ENCODE results near the gene OR8S1. TPM values are rescaled to one million over a fixed set of nuclear protein-coding genes. Genes with fewer than 3 reads are reported as not detected.

Gene OR8S1
- total RNA-seq, 1 experiment from 2014 or later, result not detected

DNA sequence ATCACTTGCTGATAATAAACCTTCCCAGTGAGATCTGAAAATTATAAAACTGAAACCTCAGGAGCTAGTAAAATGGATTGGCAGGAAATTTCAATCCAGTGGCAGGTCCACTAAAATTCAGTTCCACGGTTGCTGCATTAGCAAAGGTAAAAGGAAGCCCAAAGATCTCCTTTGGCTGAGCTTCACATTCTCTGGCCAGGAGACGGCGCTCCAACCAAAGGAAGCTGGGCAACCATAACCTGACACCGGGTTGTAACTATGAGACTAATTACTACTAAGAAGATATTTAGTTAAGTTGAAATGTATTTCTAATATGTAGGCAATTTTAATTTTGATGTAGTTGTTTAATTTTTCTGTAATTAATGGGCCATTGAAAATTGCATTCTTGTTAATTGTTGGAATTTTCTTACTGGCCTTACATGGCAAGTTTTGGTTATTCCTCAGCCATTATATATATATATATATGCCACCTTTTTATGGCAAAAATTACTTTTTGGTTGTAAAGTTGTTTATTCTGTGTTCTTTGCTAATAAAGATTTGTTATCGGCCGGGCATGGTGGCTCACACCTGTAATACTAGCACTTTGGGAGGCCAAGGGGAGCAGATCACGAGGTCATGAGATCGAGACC is 17.0 kb downstream of the OR8S1 start:
- H2BK120ac ChIP-seq (ENCODE audit: low read depth, low read length, poor library complexity, severe bottlenecking), result no peak overlapping the region
- no peak overlapping the region for H3K18ac ChIP-seq (ENCODE audit: insufficient read length, low read depth, low read length)
- Mint-ChIP-seq H3K27ac (no peak overlapping the region), H3K9me3 (peaks cover 0 to 43% of the 10 kb centered on the region in 2 experiments; a peak in 2 of 5 replicates), H3K4me3 (no peak overlapping the region), H3K27me3 (ENCODE audit: low read depth) (peaks cover 6% of the 10 kb centered on the region; the same call in 1 of the 2 replicates), H3K36me3 (ENCODE audit: insufficient read depth in 1 of 3, low read depth in 3 of 3) (no peaks in the 10 kb centered on the region), H3K4me1 (no peaks in the 10 kb centered on the region)
- H3K4me1 ChIP-seq (ENCODE audit: insufficient read depth, low read length), result no peaks in the 10 kb centered on the region
- no peak overlapping the region for H3K14ac ChIP-seq (ENCODE audit: insufficient read depth, low read length)
- H4K91ac ChIP-seq (ENCODE audit: insufficient read length, low read depth, low read length), result no peak overlapping the region
- H3K4ac ChIP-seq (ENCODE audit: low read depth, low read length), result no peak overlapping the region
- no peak overlapping the region for H4K8ac ChIP-seq (replicated peaks; ENCODE audit: insufficient read length, low read depth, low read length)
- DNase-seq, result peak; percentile 55
- H2BK12ac ChIP-seq (ENCODE audit: insufficient read length, low read depth, low read length), result no peak overlapping the region
- H4K5ac ChIP-seq (ENCODE audit: insufficient read length, low read depth, low read length), result no peak overlapping the region
- no peak overlapping the region for H2BK15ac ChIP-seq (ENCODE audit: low read depth, low read length)
- no peaks in the 10 kb centered on the region for H4K20me1 ChIP-seq (ENCODE audit: control insufficient read depth, insufficient read depth, insufficient read length)
- TF ChIP-seq, protein P1, sequence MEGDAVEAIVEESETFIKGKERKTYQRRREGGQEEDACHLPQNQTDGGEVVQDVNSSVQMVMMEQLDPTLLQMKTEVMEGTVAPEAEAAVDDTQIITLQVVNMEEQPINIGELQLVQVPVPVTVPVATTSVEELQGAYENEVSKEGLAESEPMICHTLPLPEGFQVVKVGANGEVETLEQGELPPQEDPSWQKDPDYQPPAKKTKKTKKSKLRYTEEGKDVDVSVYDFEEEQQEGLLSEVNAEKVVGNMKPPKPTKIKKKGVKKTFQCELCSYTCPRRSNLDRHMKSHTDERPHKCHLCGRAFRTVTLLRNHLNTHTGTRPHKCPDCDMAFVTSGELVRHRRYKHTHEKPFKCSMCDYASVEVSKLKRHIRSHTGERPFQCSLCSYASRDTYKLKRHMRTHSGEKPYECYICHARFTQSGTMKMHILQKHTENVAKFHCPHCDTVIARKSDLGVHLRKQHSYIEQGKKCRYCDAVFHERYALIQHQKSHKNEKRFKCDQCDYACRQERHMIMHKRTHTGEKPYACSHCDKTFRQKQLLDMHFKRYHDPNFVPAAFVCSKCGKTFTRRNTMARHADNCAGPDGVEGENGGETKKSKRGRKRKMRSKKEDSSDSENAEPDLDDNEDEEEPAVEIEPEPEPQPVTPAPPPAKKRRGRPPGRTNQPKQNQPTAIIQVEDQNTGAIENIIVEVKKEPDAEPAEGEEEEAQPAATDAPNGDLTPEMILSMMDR (conservative IDR thresholded peaks at IDR 0.05), result peak; percentile 75
- H3K4me2 ChIP-seq (ENCODE audit: insufficient read depth, insufficient read length, low read length), result no peak overlapping the region
- H3K79me1 ChIP-seq (ENCODE audit: insufficient read depth, low read depth, low read length, poor library complexity, severe bottlenecking), result no peaks in the 10 kb centered on the region
- H3K27ac ChIP-seq (ENCODE audit: insufficient read length, low read depth, low read length), result no peak overlapping the region
- H3K79me2 ChIP-seq (ENCODE audit: insufficient read depth, low read length), result no peaks in the 10 kb centered on the region
- WGBS (ENCODE audit: extremely low coverage, insufficient read length, low lambda C conversion rate), result no CpG with 5 or more reads among the region's 8 CpGs
- no peak overlapping the region for H2AK5ac ChIP-seq (ENCODE audit: insufficient read length, low read length)
- no peak overlapping the region for H2AFZ ChIP-seq (ENCODE audit: low read length)
- H3K9ac ChIP-seq (ENCODE audit: extremely low read depth, insufficient read length, low read length), result no peak overlapping the region
- no peaks in the 10 kb centered on the region for H3K27me3 ChIP-seq (ENCODE audit: insufficient read depth, low read length)
- no peaks in the 10 kb centered on the region for H3K9me3 ChIP-seq (ENCODE audit: control insufficient read depth, low read depth, low read length)
- H3K56ac ChIP-seq (ENCODE audit: insufficient read length, low read depth, low read length), result no peak overlapping the region
- H3K23me2 ChIP-seq (ENCODE audit: insufficient read length, low read depth, low read length, poor library complexity, severe bottlenecking), result no peaks in the 10 kb centered on the region
- no peak overlapping the region for H2BK20ac ChIP-seq (ENCODE audit: low read depth, low read length, poor library complexity, severe bottlenecking)
- no peak overlapping the region for H3T11ph ChIP-seq (ENCODE audit: low read length)
- no peak overlapping the region for H2BK5ac ChIP-seq (ENCODE audit: insufficient read length, low read length)
- H3K23ac ChIP-seq (ENCODE audit: insufficient read length, low read depth, low read length), result no peak overlapping the region
